Muscle of leg (tissue), 11 donors: ENCODE results near the gene SCFD1. TPM values are rescaled to one million over a fixed set of nuclear protein-coding genes. Genes with fewer than 3 reads are reported as not detected.

Source experiments
- DNase-seq: peaks from one replicate; pipeline ENCODE4 v3.0.0; 2013
- H3K27ac ChIP-seq: one replicate; pipeline ENCODE4 v1.5.1; 2013; ENCODE audit warnings: mild to moderate bottlenecking, low read length, control low read depth
- H3K27me3 ChIP-seq: one replicate; pipeline ENCODE4 v1.6.1; 2013; ENCODE audit warnings: low read length; ENCODE audit not compliant: control insufficient read depth, insufficient read depth
- H3K36me3 ChIP-seq: one replicate; pipeline ENCODE4 v1.6.1; 2013; ENCODE audit warnings: low read length; ENCODE audit not compliant: control insufficient read depth, insufficient read depth
- H3K4me1 ChIP-seq: one replicate; pipeline ENCODE4 v1.6.1; 2013; ENCODE audit warnings: low read length; ENCODE audit not compliant: control insufficient read depth, insufficient read depth
- H3K4me3 ChIP-seq: one replicate; pipeline ENCODE4 v1.5.1; 2013; ENCODE audit warnings: low read length, control low read depth
- H3K9me3 ChIP-seq: replicated peaks from 2 replicates; pipeline ENCODE4 v1.6.1; 2013; ENCODE audit warnings: low read depth, low read length; ENCODE audit not compliant: control insufficient read depth
- WGBS: methylation state at CpG from one replicate; pipeline ENCODE4 v1.1.5; 2013; ENCODE audit warnings: missing lambda C conversion rate; ENCODE audit not compliant: insufficient coverage; 5-methylcytosine and 5-hydroxymethylcytosine counted together
- polyA plus RNA-seq, 8 donors: library from polyadenylated mRNA; unstranded; fragments of 120-200 nt; gene quantifications; one replicate each; pipeline versions ENCODE4 v1.2.1 to v1.2.3, GENCODE V29; 2013; ENCODE audit warnings: inconsistent platforms in 1 of 8, low replicate concordance in 1 of 8; ENCODE audit not compliant: insufficient read length in 8 of 8, insufficient read depth in 1 of 8
- total RNA-seq: library from RNA; stranded (reverse); fragments of 120-200 nt; gene quantifications from one replicate; pipeline ENCODE4 v1.2.4, GENCODE V29; 2013

Gene SCFD1
- total and polyA plus RNA-seq, 9 donors, result 52.4 to 91.1 (median 63.6) TPM

- no CpG with 5 or more reads among the region's 1 CpG for WGBS
- Histone ChIP-seq H3K27me3 (no peaks in the 10 kb centered on the region), H3K36me3 (no peaks in the 10 kb centered on the region), H3K4me3 (no peak overlapping the region), H3K27ac (no peak overlapping the region), H3K9me3 (no peaks in the 10 kb centered on the region), H3K4me1 (no peaks in the 10 kb centered on the region)
- DNase-seq, result no peak
These were observed 146.7 kb downstream of the SCFD1 start for GRCh38 chr14:30768791-30769190.

- Histone ChIP-seq H3K27me3 (no peaks in the 10 kb centered on the region), H3K4me1 (no peaks in the 10 kb centered on the region), H3K27ac (no peak overlapping the region), H3K4me3 (no peak overlapping the region), H3K36me3 (no peaks in the 10 kb centered on the region), H3K9me3 (no peaks in the 10 kb centered on the region)
- no peak for DNase-seq
- WGBS, result 94% methylated on average over 2 of the region's 6 CpGs
These were observed 148.3 kb downstream of the SCFD1 start for GRCh38 chr14:30770376-30770775.

- Histone ChIP-seq H3K4me1 (no peaks in the 10 kb centered on the region), H3K36me3 (no peaks in the 10 kb centered on the region), H3K4me3 (no peak overlapping the region), H3K27ac (no peak overlapping the region), H3K9me3 (no peaks in the 10 kb centered on the region), H3K27me3 (no peaks in the 10 kb centered on the region)
- DNase-seq, result no peak
- 92% methylated on average over 3 of the region's 5 CpGs for WGBS
These were observed 149.5 kb downstream of the SCFD1 start for GRCh38 chr14:30771595-30771994.

GRCh38 chr14:30779210-30779609 is 157.1 kb downstream of the SCFD1 start:
- no peak for DNase-seq
- no peak overlapping the region for H3K4me3 ChIP-seq

More at GRCh38 chr14:30779210-30779609, 157.1 kb downstream of the SCFD1 start:
- Histone ChIP-seq H3K27me3 (no peaks in the 10 kb centered on the region), H3K36me3 (no peaks in the 10 kb centered on the region), H3K4me1 (no peaks in the 10 kb centered on the region), H3K27ac (no peak overlapping the region), H3K9me3 (no peaks in the 10 kb centered on the region)

Other genes starting within 250 kb of the SCFD1 start
- gene G2E3, start 63.2 kb upstream of the SCFD1 start, total RNA-seq, result 21.3 TPM
- 10 to 100 TPM; 12.3 to 23.3 (median 17.8) TPM for gene G2E3, start 63.2 kb upstream of the SCFD1 start, polyA plus RNA-seq